HG02678 (cell line): ENCODE measurements around the gene RRBP1.

Experiments
- ATAC-seq: cut with Tn5 transposase; IDR thresholded peaks from one replicate; pipeline ENCODE4 v1.9.1; 2021; ENCODE audit warnings: mild to moderate bottlenecking, moderate library complexity; ENCODE audit not compliant: unreplicated experiment

RRBP1 gene

GRCh38 chr20:17637985-17638640 is 43.9 kb downstream of the RRBP1 start:
- no peak for ATAC-seq

GRCh38 chr20:17637413-17637780 is 44.6 kb downstream of the RRBP1 start:
- no peak for ATAC-seq

- ATAC-seq = no peak
These were observed 45.3 kb downstream of the RRBP1 start for GRCh38 chr20:17636523-17637412.

- no peak for ATAC-seq
These were observed 46.5 kb downstream of the RRBP1 start for GRCh38 chr20:17635332-17636244.

- no peak for ATAC-seq
These were observed 47.2 kb downstream of the RRBP1 start for GRCh38 chr20:17634661-17635331.

- ATAC-seq = no peak
These were observed 48.1 kb downstream of the RRBP1 start for GRCh38 chr20:17633850-17634500.

GRCh38 chr20:17633221-17633849 is 48.7 kb downstream of the RRBP1 start:
- no peak for ATAC-seq

- no peak for ATAC-seq
These were observed 50.3 kb downstream of the RRBP1 start for GRCh38 chr20:17631576-17632319.

- ATAC-seq = no peak
These were observed 51.2 kb downstream of the RRBP1 start for GRCh38 chr20:17630806-17631195.

GRCh38 chr20:17630151-17630805 is 51.8 kb downstream of the RRBP1 start:
- ATAC-seq = no peak

GRCh38 chr20:17629678-17630089 is 52.4 kb downstream of the RRBP1 start:
- no peak for ATAC-seq

- ATAC-seq = no peak
These were observed 53.0 kb downstream of the RRBP1 start for GRCh38 chr20:17629025-17629424.

- ATAC-seq = no peak
These were observed 53.8 kb downstream of the RRBP1 start for GRCh38 chr20:17628101-17628841.

GRCh38 chr20:17627101-17627955 is 54.7 kb downstream of the RRBP1 start:
- ATAC-seq = no peak

GRCh38 chr20:17626217-17627007 is 55.6 kb downstream of the RRBP1 start:
- no peak for ATAC-seq
